CD4-positive, alpha-beta memory T cell (primary cell): ENCODE measurements around the gene MAT1A. TPM values are rescaled to one million over a fixed set of nuclear protein-coding genes. Genes with fewer than 3 reads are reported as not detected.

Source experiments
- CTCF ChIA-PET: fragments of 350-600 bp; sonication (Branson Sonifier 250); formaldehyde crosslinking; loops from one replicate; lab custom pipeline; 2021; ENCODE audit warnings: inconsistent platforms; ENCODE audit not compliant: partially characterized antibody; lab: Charles Lee
- POLR2A ChIA-PET: fragments of 350-600 bp; sonication (Branson Sonifier 250); formaldehyde crosslinking; loops from one replicate; lab custom pipeline; 2021; ENCODE audit not compliant: partially characterized antibody; lab: Charles Lee
- DNase-seq, 5 donors: peaks; one replicate each; pipeline versions ENCODE4 v3.0.0 to v3.0.0-alpha.2; 2020 to 2022; ENCODE audit warnings: mixed read lengths in 1 of 5
- H3K27ac ChIP-seq: one replicate; pipeline ENCODE4 v1.7.0; 2013; ENCODE audit warnings: low read depth, low read length
- H3K27me3 ChIP-seq: 2 replicates; pipeline ENCODE4 v1.7.0; 2013; ENCODE audit warnings: mild to moderate bottlenecking, low read length, moderate library complexity; ENCODE audit not compliant: insufficient read depth
- H3K36me3 ChIP-seq: 2 replicates; pipeline ENCODE4 v1.7.0; 2013; ENCODE audit warnings: mild to moderate bottlenecking, low read length, moderate library complexity; ENCODE audit not compliant: insufficient read depth
- H3K4me1 ChIP-seq: 2 replicates; pipeline ENCODE4 v1.7.0; 2013; ENCODE audit warnings: mild to moderate bottlenecking, low read length, moderate library complexity; ENCODE audit not compliant: insufficient read depth
- H3K4me3 ChIP-seq, 2 donors: one replicate each; pipeline ENCODE4 v1.7.0; 2013; ENCODE audit warnings: low read length in 2 of 2, mild to moderate bottlenecking in 1 of 2
- H3K9me3 ChIP-seq, 2 donors: one replicate each; pipeline ENCODE4 v1.7.0; 2013; ENCODE audit warnings: low read length in 2 of 2, control low read depth in 1 of 2; ENCODE audit not compliant: control insufficient read depth in 1 of 2
- H3K27ac Mint-ChIP-seq, 7 donors: one replicate each; pipeline ENCODE4 v1.8.0; 2020 to 2021; ENCODE audit warnings: mixed read lengths in 7 of 7, mild to moderate bottlenecking in 6 of 7, inconsistent platforms in 3 of 7, moderate library complexity in 3 of 7
- H3K27me3 Mint-ChIP-seq, 2 donors: one replicate each; pipeline ENCODE4 v1.8.0; 2020 to 2021; ENCODE audit warnings: mixed read lengths in 2 of 2
- H3K36me3 Mint-ChIP-seq, 2 donors: one replicate each; pipeline ENCODE4 v1.8.0; 2020 to 2021; ENCODE audit warnings: mixed read lengths in 2 of 2, inconsistent platforms in 1 of 2, mild to moderate bottlenecking in 1 of 2
- H3K4me1 Mint-ChIP-seq, 4 donors: one replicate each; pipeline ENCODE4 v1.8.0; 2020 to 2021; ENCODE audit warnings: mixed read lengths in 4 of 4, mild to moderate bottlenecking in 1 of 4
- H3K4me3 Mint-ChIP-seq, 8 donors: one replicate each; pipeline ENCODE4 v1.8.0; 2020 to 2021; ENCODE audit warnings: mixed read lengths in 8 of 8, mild to moderate bottlenecking in 7 of 8, moderate library complexity in 6 of 8, inconsistent platforms in 3 of 8
- H3K9me3 Mint-ChIP-seq, 8 donors: one replicate each; pipeline ENCODE4 v1.8.0; 2020 to 2021; ENCODE audit warnings: mixed read lengths in 8 of 8, mild to moderate bottlenecking in 5 of 8, inconsistent platforms in 3 of 8, moderate library complexity in 1 of 8
- intact Hi-C: fragments of 100-400 bp; cut with micrococcal nuclease; formaldehyde crosslinking; loops from one replicate; pipeline ENCODE4 v1.15.1; 2023
- polyA plus RNA-seq, 2 donors: library from polyadenylated mRNA; unstranded; fragments of 300-500 nt; fragmentation: Illumina TruSeq; gene quantifications; one replicate each; pipeline ENCODE4 v1.2.3, GENCODE V29; 2021
- total RNA-seq, 2 experiments: library from RNA; stranded (reverse); gene quantifications; one replicate each; pipeline ENCODE4 v1.2.3, GENCODE V29; 2021

MAT1A gene
- not detected for total RNA-seq
- polyA plus RNA-seq, result not detected

GRCh38 chr10:80289451-80290287 lies at the start of gene MAT1A:
MAT1A (minus strand) TSS chr10:80289658; CDS start chr10:80289423, 235 bp downstream.
- Mint-ChIP-seq H3K9me3 (peaks cover 0 to 3% (median 0%) of the 10 kb centered on the region in 8 donors), H3K27me3 (peaks cover 13 to 24% of the 10 kb centered on the region in 2 donors), H3K4me3 (no peak within 1 kb of the TSS), H3K36me3 (no peaks in the 10 kb centered on the region), H3K27ac (no peak within 1 kb of the TSS), H3K4me1 (peaks cover 0 to 2% (median 0%) of the 10 kb centered on the region in 4 donors)
- intact Hi-C loops, result no loop called here
- H3K27me3 ChIP-seq, result no peaks in the 10 kb centered on the region
- H3K27ac ChIP-seq, result no peak within 1 kb of the TSS
- POLR2A ChIA-PET, result no interaction called here
- H3K4me3 ChIP-seq, result no peak within 1 kb of the TSS
- H3K36me3 ChIP-seq, result no peaks in the 10 kb centered on the region
- H3K4me1 ChIP-seq, result no peaks in the 10 kb centered on the region
- CTCF ChIA-PET, result interaction anchor here (0.8 kb wide), 1 partner anchor 30 kb away, joined by 3 read pairs; no protein-coding TSS in a partner anchor
- H3K9me3 ChIP-seq, result no peaks in the 10 kb centered on the region
- no peak for DNase-seq

GRCh38 chr10:80333983-80334382 lies 44.5 kb upstream of the MAT1A start:
- Histone ChIP-seq H3K27me3 (no peaks in the 10 kb centered on the region), H3K4me3 (no peak overlapping the region), H3K9me3 (no peaks in the 10 kb centered on the region), H3K36me3 (no peaks in the 10 kb centered on the region), H3K27ac (no peak overlapping the region), H3K4me1 (no peaks in the 10 kb centered on the region)
- ChIA-PET CTCF (no interaction called here), POLR2A (no interaction called here)
- DNase-seq, result no peak
- Mint-ChIP-seq H3K4me3 (no peak overlapping the region), H3K36me3 (no peaks in the 10 kb centered on the region), H3K27ac (no peak overlapping the region), H3K9me3 (peaks cover 0 to 2% (median 0%) of the 10 kb centered on the region in 8 donors), H3K27me3 (peaks cover 0 to 2% of the 10 kb centered on the region in 2 donors), H3K4me1 (no peaks in the 10 kb centered on the region)
- intact Hi-C loops, result no loop called here

GRCh38 chr10:80324891-80325364 lies 35.5 kb upstream of the MAT1A start:
- CTCF ChIA-PET, result no interaction called here
- peaks cover 4% of the 10 kb centered on the region in 2 donors for H3K27me3 Mint-ChIP-seq
- no peak overlapping the region for H3K27ac Mint-ChIP-seq
- H3K4me3 Mint-ChIP-seq, result no peak overlapping the region
- no peaks in the 10 kb centered on the region for H3K36me3 ChIP-seq
- no peaks in the 10 kb centered on the region for H3K9me3 ChIP-seq
- no peak for DNase-seq
- no peaks in the 10 kb centered on the region for H3K4me1 Mint-ChIP-seq
- H3K27me3 ChIP-seq, result no peaks in the 10 kb centered on the region
- intact Hi-C loops, result no loop called here
- no peak overlapping the region for H3K27ac ChIP-seq
- no peaks in the 10 kb centered on the region for H3K4me1 ChIP-seq
- POLR2A ChIA-PET, result no interaction called here
- no peaks in the 10 kb centered on the region for H3K9me3 Mint-ChIP-seq
- no peak overlapping the region for H3K4me3 ChIP-seq
- H3K36me3 Mint-ChIP-seq, result no peaks in the 10 kb centered on the region

DNA sequence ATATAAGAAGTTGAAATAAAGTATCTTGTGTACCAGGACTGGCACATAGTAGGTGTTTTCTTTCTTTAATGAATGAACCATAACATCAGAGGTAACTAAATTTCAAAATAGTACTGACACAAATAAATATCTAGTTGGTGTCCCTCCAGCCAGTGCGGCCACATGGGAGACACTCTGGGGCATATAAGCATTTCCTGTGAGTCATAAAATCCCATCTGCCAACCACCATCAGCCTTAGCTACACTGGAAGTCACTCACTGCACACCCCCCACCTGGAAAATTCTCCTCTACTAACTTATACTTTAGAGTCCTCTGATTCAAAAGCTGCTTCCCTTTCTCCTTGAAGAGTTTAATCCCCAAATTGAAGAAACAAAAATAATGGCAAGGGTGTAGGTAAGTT lies 34.6 kb upstream of the MAT1A start:
- Mint-ChIP-seq H3K4me3 (no peak overlapping the region), H3K27ac (no peak overlapping the region), H3K4me1 (no peaks in the 10 kb centered on the region), H3K36me3 (no peaks in the 10 kb centered on the region), H3K9me3 (no peaks in the 10 kb centered on the region), H3K27me3 (peaks cover 6 to 7% of the 10 kb centered on the region in 2 donors)
- intact Hi-C loops, result no loop called here
- H3K4me3 ChIP-seq, result no peak overlapping the region
- DNase-seq, result no peak
- no peaks in the 10 kb centered on the region for H3K36me3 ChIP-seq
- CTCF ChIA-PET, result no interaction called here
- H3K27me3 ChIP-seq, result no peaks in the 10 kb centered on the region
- POLR2A ChIA-PET, result no interaction called here
- H3K27ac ChIP-seq, result no peak overlapping the region
- no peaks in the 10 kb centered on the region for H3K9me3 ChIP-seq
- no peaks in the 10 kb centered on the region for H3K4me1 ChIP-seq

GRCh38 chr10:80323311-80323710 lies 33.9 kb upstream of the MAT1A start:
- H3K9me3 ChIP-seq, result no peaks in the 10 kb centered on the region
- DNase-seq, result no peak
- no peaks in the 10 kb centered on the region for H3K4me1 Mint-ChIP-seq
- H3K9me3 Mint-ChIP-seq, result no peaks in the 10 kb centered on the region
- H3K27me3 ChIP-seq, result no peaks in the 10 kb centered on the region
- ChIA-PET CTCF (no interaction called here), POLR2A (no interaction called here)
- H3K27ac Mint-ChIP-seq, result no peak overlapping the region
- no peaks in the 10 kb centered on the region for H3K36me3 ChIP-seq
- no peaks in the 10 kb centered on the region for H3K36me3 Mint-ChIP-seq
- H3K4me3 Mint-ChIP-seq, result no peak overlapping the region
- intact Hi-C loops, result no loop called here
- H3K27me3 Mint-ChIP-seq, result peaks cover 6 to 9% of the 10 kb centered on the region in 2 donors
- no peak overlapping the region for H3K27ac ChIP-seq
- H3K4me3 ChIP-seq, result no peak overlapping the region
- H3K4me1 ChIP-seq, result no peaks in the 10 kb centered on the region

- DNase-seq, result no peak
- H3K27ac Mint-ChIP-seq, result no peak overlapping the region
- POLR2A ChIA-PET, result no interaction called here
- H3K9me3 ChIP-seq, result no peaks in the 10 kb centered on the region
- peaks cover 6 to 9% of the 10 kb centered on the region in 2 donors for H3K27me3 Mint-ChIP-seq
- H3K4me1 Mint-ChIP-seq, result no peaks in the 10 kb centered on the region
- H3K27me3 ChIP-seq, result no peaks in the 10 kb centered on the region
- intact Hi-C loops, result no loop called here
- H3K4me3 Mint-ChIP-seq, result no peak overlapping the region
- no peaks in the 10 kb centered on the region for H3K4me1 ChIP-seq
- H3K9me3 Mint-ChIP-seq, result no peaks in the 10 kb centered on the region
- CTCF ChIA-PET, result no interaction called here
- no peak overlapping the region for H3K27ac ChIP-seq
- H3K36me3 Mint-ChIP-seq, result no peaks in the 10 kb centered on the region
- H3K4me3 ChIP-seq, result no peak overlapping the region
- no peaks in the 10 kb centered on the region for H3K36me3 ChIP-seq
Measured at GRCh38 chr10:80322711-80323110, 33.3 kb upstream of the MAT1A start.

GRCh38 chr10:80322158-80322557 lies 32.7 kb upstream of the MAT1A start:
- ChIA-PET CTCF (no interaction called here), POLR2A (no interaction called here)
- intact Hi-C loops, result no loop called here
- Histone ChIP-seq H3K27me3 (no peaks in the 10 kb centered on the region), H3K27ac (no peak overlapping the region), H3K4me1 (no peaks in the 10 kb centered on the region), H3K36me3 (no peaks in the 10 kb centered on the region), H3K4me3 (no peak overlapping the region), H3K9me3 (no peaks in the 10 kb centered on the region)
- no peaks in the 10 kb centered on the region for H3K9me3 Mint-ChIP-seq
- no peak overlapping the region for H3K27ac Mint-ChIP-seq
- peaks cover 6 to 9% of the 10 kb centered on the region in 2 donors for H3K27me3 Mint-ChIP-seq
- no peaks in the 10 kb centered on the region for H3K36me3 Mint-ChIP-seq
- no peak for DNase-seq
- H3K4me1 Mint-ChIP-seq, result no peaks in the 10 kb centered on the region
- no peak overlapping the region for H3K4me3 Mint-ChIP-seq
